HG02970 (cell line): ENCODE results near the gene LRRC7.

Experiments used
- ATAC-seq: cut with Tn5 transposase; IDR thresholded peaks from one replicate; pipeline ENCODE4 v1.9.1; 2021; ENCODE audit warnings: mild to moderate bottlenecking, moderate library complexity, moderate number of reproducible peaks; ENCODE audit not compliant: unreplicated experiment, low FRiP score

LRRC7 gene

DNA sequence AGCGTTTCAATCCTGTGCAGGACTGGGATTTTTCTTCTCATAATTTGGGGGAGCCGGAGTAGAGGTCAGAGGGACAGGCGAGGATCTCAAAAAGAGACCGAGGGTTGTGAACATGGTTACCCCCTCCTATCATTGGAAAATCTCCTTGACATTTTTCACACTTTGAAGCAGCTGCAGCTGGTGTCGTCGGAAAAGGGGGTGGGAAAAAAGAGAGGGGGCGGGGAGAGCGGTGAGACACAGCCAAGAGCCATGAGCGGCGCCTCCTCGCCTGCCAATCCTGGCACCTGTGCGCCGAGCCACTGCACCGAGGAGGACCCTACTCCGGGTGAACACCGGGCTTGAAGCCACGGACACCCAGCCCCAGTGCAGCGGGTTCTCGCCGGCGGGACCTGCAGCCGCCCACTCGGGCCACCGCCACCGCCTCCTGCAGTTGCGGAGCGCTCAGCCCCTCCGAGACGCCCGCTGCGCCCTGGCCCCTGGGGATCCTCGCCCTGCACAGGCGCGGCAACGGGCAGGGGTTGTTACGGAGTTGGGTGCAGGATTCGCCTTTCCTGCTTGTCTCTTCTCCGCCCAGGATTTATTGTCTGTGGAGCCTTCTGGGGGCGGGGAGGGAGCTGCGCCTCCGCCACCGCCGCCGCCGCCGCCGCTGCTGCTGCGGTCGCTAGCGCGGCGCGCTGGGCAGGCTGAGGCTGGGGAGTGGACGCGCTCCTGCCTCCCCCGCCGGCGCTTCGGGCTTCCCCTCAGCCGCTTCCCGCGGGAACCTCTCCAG is at the start of gene LRRC7:
Gene LRRC7, plus strand, starts transcription at position 271 of the 769 bp plus-strand sequence. CDS start 718 bp downstream, outside the sequence.
- ATAC-seq = no peak

DNA sequence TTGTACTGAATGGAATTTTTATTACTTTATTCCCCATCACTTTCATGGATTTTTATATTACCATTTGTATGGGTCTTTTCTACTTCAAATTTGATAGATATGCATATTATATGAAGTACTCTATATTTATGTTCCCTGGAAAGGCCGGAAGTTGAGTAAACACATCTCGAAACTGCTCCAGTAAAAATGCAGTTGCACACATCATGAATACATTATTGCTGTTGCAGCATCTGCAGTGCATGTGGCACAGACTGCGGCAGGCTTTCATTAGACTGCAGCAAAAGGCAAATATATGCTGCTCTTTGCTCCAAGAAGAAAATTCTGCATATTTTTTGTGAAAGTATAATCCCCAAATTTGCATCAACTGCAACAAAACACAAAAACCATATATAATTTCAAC is 48.7 kb upstream of the LRRC7 start:
- no peak for ATAC-seq

DNA sequence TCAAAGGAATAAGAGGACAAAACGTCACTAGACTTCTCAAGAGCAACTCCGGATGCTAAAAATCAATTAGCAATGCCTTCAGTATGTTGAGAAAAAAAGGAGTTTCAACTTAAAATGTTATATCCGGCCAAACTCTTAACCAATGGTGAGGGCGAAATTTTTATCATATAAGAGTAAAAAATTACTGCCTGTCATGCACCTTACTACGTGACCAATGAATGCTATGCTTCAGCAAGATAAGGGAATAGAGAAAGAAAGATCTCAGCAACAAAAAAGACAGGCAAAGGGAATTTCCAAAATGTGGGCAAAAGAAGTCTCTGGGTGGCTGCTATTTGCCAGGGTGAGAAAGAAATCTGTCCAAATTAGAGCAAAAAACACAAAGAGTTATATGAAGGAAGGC is 47.4 kb upstream of the LRRC7 start:
- no peak for ATAC-seq

DNA sequence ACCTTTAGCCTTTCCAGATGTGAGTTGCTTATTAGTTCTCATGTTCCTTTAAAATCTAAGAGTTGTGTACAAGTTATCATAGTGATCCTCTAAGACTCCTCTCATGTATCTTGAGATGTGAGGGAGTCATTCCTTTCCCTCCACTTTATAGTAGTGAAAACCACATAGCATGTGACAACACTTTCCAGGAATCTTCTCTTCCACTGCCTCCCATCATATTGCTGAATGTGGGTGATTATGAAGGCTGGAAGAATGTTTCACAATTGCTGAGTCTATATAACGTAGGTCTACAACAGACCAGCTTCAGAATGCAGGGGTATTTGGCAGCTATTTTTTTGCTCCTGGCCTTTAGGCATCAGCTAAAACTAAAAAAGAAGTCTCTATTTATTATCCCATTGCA is 44.7 kb upstream of the LRRC7 start:
- ATAC-seq = no peak

DNA sequence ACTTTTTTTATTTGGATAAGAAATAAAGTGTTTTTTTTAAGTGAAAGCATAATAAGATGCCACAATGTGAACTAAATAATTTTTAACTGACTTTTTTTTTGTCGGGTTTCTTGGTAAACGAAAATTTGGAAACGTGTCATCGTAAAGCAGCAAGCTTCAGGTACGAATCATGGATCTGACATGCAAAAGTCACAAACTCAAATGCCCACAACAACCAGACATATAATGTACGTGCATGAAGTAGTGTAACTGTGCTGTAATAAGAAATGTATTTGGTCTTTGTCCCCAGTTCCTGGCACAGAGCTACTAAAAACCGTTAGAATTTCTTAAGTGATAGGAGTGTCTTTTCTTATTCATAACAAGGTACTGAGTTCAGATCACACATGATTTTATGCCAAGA is 44.3 kb upstream of the LRRC7 start:
- ATAC-seq = no peak

DNA sequence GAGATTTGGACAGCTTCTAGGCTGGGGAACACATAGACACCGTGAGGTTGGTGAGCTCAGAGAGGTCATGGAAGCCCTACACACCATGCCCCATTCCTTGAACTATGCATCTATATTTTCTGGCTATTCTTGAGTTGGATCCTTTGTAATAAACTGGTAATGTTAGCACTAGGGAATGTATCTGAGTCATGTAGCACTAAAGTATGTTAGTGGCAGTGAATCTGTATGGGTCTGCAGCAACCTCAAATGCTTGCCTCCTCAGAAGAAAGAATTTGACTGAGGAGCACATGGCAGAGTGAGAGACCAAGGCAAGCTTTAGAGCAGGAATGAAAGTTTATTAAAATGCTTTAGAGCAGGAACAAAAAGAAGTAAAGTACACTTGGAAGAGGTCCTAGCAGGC is 43.7 kb upstream of the LRRC7 start:
- no peak for ATAC-seq

DNA sequence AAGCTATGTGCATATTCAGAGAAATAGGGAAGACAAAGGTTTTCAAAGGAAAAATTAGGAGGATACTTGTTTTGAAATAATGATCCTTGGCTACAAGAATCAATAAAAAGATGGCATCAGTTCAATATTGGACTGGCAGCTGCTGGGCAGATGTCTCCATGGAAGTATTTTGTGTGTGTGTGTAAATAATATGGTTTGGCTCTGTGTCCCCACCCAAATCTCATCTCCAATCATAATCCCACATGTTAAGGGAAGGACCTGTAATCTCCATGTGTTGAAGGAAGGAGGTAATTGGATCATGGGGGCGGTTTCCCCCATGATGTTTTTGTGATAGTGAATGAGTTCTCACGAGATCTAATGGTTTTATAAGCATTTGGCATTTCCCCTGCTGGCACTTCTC is 40.4 kb upstream of the LRRC7 start:
- ATAC-seq = no peak

DNA sequence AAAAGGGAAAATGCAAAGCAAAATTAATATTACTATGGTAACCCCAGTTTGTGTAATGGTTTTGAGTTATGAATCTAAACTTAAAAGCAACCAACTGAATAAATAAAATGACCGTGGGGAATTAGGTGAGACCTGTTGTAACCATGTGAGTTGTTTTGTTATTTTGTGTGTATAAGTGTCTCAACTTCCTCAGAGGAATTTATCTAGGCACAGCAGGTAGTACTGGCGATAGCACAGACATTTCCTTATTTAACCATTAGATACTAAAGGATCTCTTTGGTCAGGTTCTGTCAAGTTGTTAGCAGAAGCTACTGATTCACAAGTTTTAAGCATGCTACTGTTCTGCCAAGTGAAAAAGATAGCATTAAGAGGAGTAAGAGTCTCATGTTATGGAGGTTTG is 39.3 kb upstream of the LRRC7 start:
- ATAC-seq = no peak

DNA sequence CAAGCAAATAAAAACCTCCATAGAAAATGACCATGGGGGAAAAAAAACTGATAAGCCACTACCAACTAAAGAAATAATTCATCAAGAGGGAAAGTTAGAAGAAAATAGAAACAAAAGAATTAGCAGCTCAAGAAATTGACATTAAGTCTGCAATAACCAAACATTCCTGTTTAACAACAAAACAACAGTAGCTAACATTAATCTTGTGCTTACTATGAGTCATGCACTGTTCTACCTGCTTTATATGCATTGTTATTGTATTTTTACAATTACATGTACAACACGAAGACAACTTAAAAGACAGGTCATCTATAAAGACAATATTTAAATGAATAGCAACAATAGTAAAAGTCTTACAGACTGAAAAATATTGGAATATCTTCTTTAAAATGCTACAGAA is 34.4 kb upstream of the LRRC7 start:
- ATAC-seq = no peak

DNA sequence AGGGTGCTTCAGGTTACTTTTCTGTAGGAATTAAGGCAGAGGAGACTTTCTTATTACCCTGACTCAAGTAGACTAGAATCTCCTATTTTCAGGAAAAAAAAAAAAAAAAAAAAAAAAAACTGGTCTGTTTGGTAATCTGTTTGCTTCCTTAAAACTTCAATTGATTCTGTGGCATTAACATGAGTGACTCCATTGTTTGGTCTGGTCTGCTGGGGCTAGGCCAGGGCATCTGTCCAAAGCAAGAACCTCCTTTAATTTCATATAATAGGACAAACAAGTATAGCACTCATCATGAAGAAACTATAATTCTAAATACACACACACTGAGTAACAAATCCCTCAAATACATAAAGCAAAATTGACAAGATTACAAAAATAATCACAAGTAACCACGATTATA is 32.9 kb upstream of the LRRC7 start:
- no peak for ATAC-seq

DNA sequence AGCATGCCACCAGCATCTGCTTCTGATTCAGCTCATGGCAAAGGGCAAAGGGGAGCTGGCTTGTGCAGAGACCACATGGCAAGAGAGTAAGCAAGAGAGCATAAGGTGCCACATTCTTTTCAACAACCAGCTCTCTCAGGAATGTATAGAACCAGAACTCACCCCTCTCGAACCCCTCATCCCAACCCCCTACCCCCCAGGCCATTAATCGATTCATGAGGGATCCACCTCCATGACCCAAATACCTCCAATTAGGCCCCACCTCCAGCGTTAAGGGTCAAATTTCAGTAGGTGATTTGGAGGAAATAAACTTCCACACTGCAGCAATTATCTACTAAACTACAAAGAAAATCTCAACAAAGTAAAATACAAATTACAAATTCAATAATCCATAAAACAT is 32.2 kb upstream of the LRRC7 start:
- no peak for ATAC-seq

DNA sequence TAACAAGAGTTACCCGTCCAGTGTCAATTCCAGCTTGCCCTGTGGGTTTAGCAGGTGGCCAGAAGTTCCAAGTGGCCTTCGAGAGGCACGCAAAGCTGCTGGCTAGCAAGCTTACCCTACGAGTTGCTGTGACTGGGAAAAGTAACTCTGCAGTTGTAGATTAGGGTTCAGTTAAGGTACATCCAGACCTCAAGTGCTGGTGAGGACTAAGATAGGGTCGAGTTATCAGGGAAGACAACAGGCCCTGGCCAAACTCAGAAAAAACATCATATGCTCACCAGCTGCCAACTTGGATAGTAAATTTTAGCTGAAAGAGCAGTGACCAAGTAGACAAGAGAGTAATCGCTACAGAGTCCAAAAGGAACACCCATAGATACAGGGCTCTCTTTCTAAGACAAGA is 27.7 kb upstream of the LRRC7 start:
- no peak for ATAC-seq

DNA sequence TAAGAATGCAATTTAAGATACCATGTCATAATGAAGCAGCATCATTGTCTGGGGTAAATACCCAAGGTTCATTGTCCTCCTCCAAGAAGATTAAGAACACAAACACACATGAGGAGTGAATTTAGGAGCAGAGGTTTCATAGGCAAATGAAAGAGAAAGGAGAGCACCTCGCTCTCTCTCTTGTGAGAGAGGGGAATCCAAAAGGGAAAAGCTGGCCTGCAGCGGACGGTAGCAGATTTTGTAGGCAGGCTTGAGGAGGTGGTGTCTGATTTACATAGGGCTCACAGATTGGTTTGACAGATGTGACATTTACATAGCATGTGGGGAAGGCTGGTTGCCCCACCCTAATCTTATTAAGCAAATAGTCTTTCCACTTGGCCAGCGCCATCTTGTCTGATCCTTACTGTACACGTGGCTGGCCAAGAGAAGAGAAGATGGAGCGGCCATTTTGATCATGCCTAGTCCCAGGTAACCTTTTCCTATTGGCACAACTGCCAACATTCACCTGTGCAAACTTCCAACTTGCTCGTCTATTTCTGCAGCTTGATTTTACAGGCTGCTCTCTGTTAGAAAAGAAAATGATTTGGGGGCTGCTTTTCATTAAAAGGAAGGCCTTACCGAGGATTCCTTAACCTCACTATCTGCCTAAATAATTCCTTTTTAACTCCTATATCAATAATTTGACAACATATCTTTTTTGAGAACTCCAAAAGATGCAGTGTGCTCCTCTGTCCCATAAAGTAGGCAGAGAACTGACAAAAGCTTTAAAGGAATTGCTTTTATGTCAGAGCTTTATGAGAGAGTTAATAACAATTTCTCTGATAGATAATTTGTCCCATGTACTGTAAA is 16.0 kb upstream of the LRRC7 start:
- ATAC-seq = no peak

DNA sequence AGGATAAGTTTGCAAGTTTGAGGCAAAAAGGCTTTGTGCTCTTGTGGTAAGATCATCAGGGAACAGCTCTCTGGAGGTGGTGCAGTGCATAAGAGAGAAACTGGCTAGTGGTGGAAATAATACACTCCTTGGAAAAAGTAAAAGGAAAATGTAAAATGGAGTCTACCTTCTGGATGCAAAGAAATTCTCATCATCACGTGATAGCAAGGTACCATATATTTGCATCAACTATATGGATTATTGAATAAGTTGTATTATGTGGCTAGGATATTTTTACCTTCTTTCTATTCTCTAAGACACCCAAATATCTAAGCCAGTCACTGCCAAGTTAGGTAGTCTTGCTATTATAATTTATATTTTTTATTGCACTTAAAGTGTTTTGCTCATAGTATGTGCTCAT is 14.0 kb upstream of the LRRC7 start:
- no peak for ATAC-seq

DNA sequence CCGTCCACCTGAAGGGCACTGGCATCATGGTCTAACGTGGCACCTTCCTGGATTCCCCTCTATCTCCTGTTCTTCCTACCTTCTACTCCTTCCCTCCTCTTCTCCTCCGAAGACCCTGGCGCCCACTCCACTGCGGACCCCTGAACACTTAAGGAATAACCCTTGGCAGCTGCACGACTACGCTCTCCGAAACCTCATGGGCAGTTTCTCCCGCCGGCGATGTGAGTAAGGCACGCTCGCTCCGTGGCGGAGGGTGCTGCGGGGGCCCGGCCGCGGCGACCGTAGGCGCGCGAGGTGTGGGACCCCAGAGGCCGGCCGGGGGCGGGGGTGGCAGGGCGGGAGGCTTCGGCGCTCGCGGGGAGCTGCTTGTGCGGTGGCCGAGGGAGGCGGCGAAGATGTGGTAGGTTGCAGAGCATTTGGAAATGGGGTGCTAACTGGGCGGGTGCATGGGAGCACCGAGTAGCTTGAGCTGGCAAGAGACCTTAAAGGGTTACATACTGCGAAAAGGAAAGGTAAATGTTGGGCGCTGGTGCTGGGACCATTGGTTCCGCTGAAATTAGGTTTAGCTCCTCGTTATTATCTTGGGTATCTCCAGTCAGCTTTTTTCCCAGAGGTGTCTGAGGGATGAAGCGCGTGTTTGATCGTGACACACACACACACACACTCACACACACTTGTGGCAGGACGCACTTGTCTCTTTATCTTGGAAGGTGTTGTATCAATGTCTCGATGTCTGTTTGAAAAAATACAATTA is 876 bp downstream of the LRRC7 start:
- no peak for ATAC-seq

DNA sequence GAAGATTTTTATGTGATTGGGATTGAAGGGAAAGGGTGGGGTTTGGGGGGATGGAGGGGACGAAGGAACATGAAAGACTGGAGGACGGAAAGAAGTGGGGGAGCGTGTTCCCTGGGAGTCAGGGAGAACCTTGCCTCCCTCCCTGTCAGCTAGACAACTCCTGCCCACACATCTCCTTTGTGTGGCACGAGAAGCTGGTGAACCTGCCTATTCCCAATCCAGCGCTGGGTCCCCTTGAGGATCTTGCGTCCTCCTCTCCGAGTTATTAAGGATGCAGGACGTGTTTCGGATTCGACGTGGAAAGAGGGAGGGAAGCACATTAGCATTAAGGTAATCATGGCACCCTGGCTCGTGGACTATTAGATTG is 1.4 kb downstream of the LRRC7 start:
- ATAC-seq = no peak

DNA sequence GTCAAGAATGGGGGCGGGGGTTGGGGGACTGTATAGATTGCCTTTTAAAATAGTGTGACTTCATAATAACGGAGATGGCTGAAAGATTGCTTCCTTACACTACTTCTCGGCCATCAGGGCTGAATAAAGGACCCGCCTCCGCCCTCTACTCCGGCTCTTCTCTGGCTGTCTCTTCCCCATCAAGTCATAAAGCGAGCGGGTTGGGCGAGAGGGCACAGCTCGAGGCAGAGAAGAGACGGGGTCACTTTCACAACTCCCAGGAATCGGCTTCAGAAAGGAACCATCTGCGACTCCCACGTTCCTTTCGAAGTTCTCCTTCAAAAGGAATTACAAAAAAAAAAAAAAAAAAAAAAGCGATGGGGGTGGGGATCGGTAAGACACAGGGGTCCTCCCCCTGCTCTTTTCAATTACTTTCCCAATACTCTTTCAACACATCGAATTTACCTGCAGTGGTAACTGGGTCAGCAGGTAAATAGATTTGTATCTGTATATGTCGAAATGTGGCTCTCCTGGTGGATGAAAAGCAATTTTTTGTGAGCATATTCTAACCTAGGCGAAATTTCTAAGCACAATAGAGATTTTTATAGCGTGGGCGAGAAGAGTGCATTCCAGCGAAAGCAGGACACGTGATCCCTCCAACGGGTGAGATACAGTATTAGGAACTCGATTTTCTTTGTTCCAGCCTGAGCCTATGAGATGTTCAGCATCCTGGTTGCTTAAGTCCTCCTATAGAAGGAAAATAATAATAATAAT is 2.0 kb downstream of the LRRC7 start:
- no peak for ATAC-seq

DNA sequence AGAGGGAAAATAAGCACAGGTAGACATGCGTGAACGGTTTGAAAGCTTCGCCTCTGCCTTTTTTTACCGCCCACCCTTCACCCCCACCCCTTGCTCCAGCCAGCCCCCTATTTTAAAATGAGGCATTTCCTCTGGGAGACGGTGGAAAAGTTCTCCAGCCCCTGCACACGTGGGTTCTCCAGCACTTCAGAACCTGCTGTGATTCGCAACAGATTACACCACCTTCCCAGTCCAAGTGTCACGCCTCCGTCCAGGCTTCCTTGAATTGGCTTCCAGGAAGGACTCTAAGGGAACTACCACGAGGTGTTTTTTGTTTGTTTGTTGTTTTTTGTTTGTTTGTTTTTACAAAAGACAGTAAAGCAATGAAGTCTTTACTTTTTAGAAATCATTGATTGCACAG is 2.6 kb downstream of the LRRC7 start:
- no peak for ATAC-seq

DNA sequence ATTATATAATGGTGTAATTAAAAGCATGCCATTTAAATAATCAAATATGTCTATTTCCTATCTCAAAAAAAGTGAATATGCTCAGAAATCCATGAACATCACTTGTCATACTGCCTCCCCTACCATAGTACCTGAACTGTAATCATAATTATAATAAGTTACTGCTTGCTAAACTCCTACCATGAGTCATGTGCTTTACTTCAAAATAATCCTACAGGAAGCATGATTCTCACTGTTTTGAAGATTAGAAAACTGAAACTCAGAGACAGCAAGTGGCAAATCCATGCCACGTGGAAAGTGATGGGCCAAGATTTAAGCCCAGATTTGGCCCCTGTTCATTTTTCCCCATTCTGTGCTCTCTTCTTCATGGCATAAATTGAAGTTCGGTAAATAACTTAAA is 5.2 kb downstream of the LRRC7 start:
- no peak for ATAC-seq

DNA sequence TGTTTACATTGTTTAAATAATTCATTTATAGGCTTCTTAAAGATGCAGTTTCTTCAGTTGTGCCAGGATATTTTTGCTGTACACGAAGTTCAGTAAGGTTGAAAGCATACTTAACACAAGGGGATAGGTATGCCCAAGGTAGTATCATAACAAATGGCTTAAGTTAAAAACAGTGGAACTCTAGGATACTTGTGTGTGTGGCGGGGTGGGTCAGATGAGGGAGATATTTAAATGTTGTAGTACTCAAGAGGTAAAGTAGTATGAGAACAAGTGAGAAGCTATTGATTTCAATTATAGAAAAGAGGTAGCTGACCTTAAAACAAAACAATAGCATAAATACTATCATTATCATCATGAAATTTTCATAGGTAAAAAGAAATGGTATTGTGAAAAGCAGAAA is 6.2 kb downstream of the LRRC7 start:
- ATAC-seq = no peak

DNA sequence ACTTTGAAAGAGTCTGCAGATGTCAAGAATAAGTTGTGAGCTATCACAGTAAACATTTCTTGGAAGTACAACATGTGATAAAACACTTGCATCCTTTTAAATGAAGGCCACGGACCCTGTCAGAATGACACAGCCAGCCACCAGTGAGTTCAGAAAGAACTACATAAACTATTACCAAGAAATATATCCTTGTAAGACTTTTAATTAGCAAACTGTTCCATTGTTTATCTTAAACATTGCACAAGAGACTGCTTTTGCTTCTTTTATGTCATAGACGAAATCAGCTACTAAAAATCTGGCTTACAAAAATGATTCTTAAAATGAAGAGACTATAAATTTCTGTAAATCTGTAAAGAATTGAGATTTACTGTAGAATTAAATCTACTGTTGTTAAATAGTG is 17.9 kb downstream of the LRRC7 start:
- ATAC-seq = no peak
